HCT116 (cell line): ENCODE data around the gene IGFL4. TPM values are rescaled to one million over a fixed set of nuclear protein-coding genes. Genes with fewer than 3 reads are reported as not detected.

Source experiments
- ATAC-seq: fragments of 200-7000 bp; cut with Tn5 transposase; 2 replicates; pipeline ENCODE4 v1.9.1; 2020; ENCODE audit warnings: mild to moderate bottlenecking, moderate library complexity
- BruUV-seq: library from RNA; stranded (reverse); fragments of 400-500 nt; replicated peaks from 2 replicates; lab custom pipeline; 2021; lab: Mats Ljungman, UMichigan
- CTCF ChIA-PET: fragments of 300-600 bp; sonication (Branson Sonifier 250); formaldehyde crosslinking; loops from one replicate; lab custom pipeline; 2021; ENCODE audit warnings: antibody characterized with exemption; lab: Charles Lee
- POLR2A ChIA-PET: fragments of 300-600, 350-600 bp; sonication (Branson Sonifier 250); formaldehyde crosslinking; loops from one replicate; lab custom pipeline; 2021; ENCODE audit warnings: antibody characterized with exemption; lab: Charles Lee
- RAD21 ChIA-PET, 2 experiments: fragments of 300-600 bp; sonication (Branson Sonifier 250); formaldehyde crosslinking; loops; one replicate each; lab custom pipeline; 2023; ENCODE audit warnings: low total read pairs in 2 of 2; ENCODE audit not compliant: uncharacterized antibody in 2 of 2, unreplicated experiment in 2 of 2, low non-redundant PET in 1 of 2; lab: Charles Lee
- DNase-seq: peaks from one replicate; pipeline ENCODE4 v3.0.0-alpha.2; 2010; ENCODE audit warnings: low read depth, low spot score
- H2AFZ ChIP-seq: fragments of 200-600 bp; shearing (Covaris generic), sonication (generic); 2 replicates; pipeline ENCODE4 v1.6.1; 2017; ENCODE audit warnings: low read depth, mixed run types, mixed read lengths, antibody characterized with exemption, low read length; ENCODE audit not compliant: poor library complexity, severe bottlenecking
- H3K27ac ChIP-seq: 2 replicates; pipeline ENCODE4 v1.5.1; 2012; ENCODE audit warnings: low read depth, low read length
- H3K27me3 ChIP-seq: fragments of 200-600 bp; sonication (generic); 2 replicates; pipeline ENCODE4 v1.6.1; 2016; ENCODE audit warnings: mixed run types, low read length, mixed read lengths; ENCODE audit not compliant: insufficient read depth
- H3K36me3 ChIP-seq, 2 experiments: fragments of 200-500 bp in 1 of 2; fragments of 200-600 bp in 1 of 2; sonication (Bioruptor generic) in 1 of 2; sonication (generic) in 1 of 2; 2 replicates each; pipeline versions ENCODE4 v1.5.1 to v1.6.1; 2014 to 2016; ENCODE audit warnings: low read length in 2 of 2, inconsistent platforms in 1 of 2, mixed read lengths in 1 of 2, mixed run types in 1 of 2; ENCODE audit not compliant: insufficient read depth in 2 of 2, control insufficient read depth in 1 of 2
- H3K4me1 ChIP-seq, 2 experiments: fragments of 200-600 bp in 1 of 2; sonication (generic) in 1 of 2; 2 replicates each; pipeline versions ENCODE4 v1.5.1 to v1.6.1; 2012 to 2017; ENCODE audit warnings: low read length in 2 of 2, inconsistent platforms in 1 of 2, mild to moderate bottlenecking in 1 of 2, mixed read lengths in 1 of 2, mixed run types in 1 of 2, moderate library complexity in 1 of 2; ENCODE audit not compliant: insufficient read depth in 2 of 2, control insufficient read depth in 1 of 2
- H3K4me2 ChIP-seq: fragments of 200-600 bp; sonication (generic); 2 replicates; pipeline ENCODE4 v1.6.1; 2017; ENCODE audit warnings: mixed run types, low read length, mixed read lengths
- H3K4me3 ChIP-seq, 2 experiments: fragments of 200-600 bp in 1 of 2; sonication (generic) in 1 of 2; replicated peaks in 1 of 2; 2 replicates each; pipeline ENCODE4 v1.5.1; 2011 to 2016; ENCODE audit warnings: low read length in 2 of 2, control low read depth in 1 of 2, low read depth in 1 of 2, mild to moderate bottlenecking in 1 of 2, mixed read lengths in 1 of 2, mixed run types in 1 of 2
- H3K79me2 ChIP-seq: fragments of 200-600 bp; sonication (generic); 2 replicates; pipeline ENCODE4 v1.6.1; 2017; ENCODE audit warnings: mild to moderate bottlenecking, mixed run types, low read length, moderate library complexity, mixed read lengths; ENCODE audit not compliant: insufficient read depth
- H3K9ac ChIP-seq: fragments of 200-600 bp; sonication (generic); 2 replicates; pipeline ENCODE4 v1.6.1; 2016; ENCODE audit warnings: low read length, mixed read lengths
- H3K9me2 ChIP-seq: fragments of 200-600 bp; sonication (generic), shearing (Covaris generic); 2 replicates; pipeline ENCODE4 v1.6.1; 2017; ENCODE audit warnings: mixed run types, mild to moderate bottlenecking, moderate library complexity; ENCODE audit not compliant: insufficient read depth
- H3K9me3 ChIP-seq, 2 experiments: fragments of 200-500 bp in 1 of 2; fragments of 200-600 bp in 1 of 2; sonication (Bioruptor generic) in 1 of 2; sonication (generic) in 1 of 2; 2 replicates each; pipeline ENCODE4 v1.6.1; 2014 to 2017; ENCODE audit warnings: low read length in 2 of 2, mixed read lengths in 2 of 2, inconsistent platforms in 1 of 2, low read depth in 1 of 2, mild to moderate bottlenecking in 1 of 2, mixed run types in 1 of 2, moderate library complexity in 1 of 2; ENCODE audit not compliant: control insufficient read depth in 1 of 2, insufficient read depth in 1 of 2
- H4K20me1 ChIP-seq: fragments of 200-600 bp; sonication (generic), shearing (Covaris generic); 2 replicates; pipeline ENCODE4 v1.6.1; 2017; ENCODE audit warnings: mixed run types, mild to moderate bottlenecking, moderate library complexity; ENCODE audit not compliant: insufficient read depth
- CBX3 ChIP-seq: IDR thresholded peaks from 2 replicates; pipeline ENCODE4 v1.6.1; 2012; ENCODE audit warnings: low read depth
- CEBPB ChIP-seq: IDR thresholded peaks from 2 replicates; pipeline ENCODE4 v1.6.1; 2012; ENCODE audit warnings: low read depth
- CTCF ChIP-seq, 3 experiments: fragments of 200-600 bp in 1 of 3; sonication (generic) in 1 of 3; IDR thresholded peaks in 2 of 3; conservative IDR thresholded peaks in 1 of 3; 2 replicates each; pipeline ENCODE4 v1.5.1; 2012 to 2017; ENCODE audit warnings: low read depth in 2 of 3, low read length in 2 of 3, antibody characterized with exemption in 1 of 3, borderline replicate concordance in 1 of 3, control low read depth in 1 of 3, mild to moderate bottlenecking in 1 of 3, mixed read lengths in 1 of 3, mixed run types in 1 of 3, moderate library complexity in 1 of 3; ENCODE audit not compliant: insufficient read depth in 1 of 3
- EGR1 ChIP-seq: IDR thresholded peaks from 2 replicates; pipeline ENCODE4 v1.6.1; 2012; ENCODE audit warnings: low read depth
- ELF1 ChIP-seq: IDR thresholded peaks from 2 replicates; pipeline ENCODE4 v1.6.1; 2012; ENCODE audit warnings: low read depth, borderline replicate concordance
- EZH2 ChIP-seq: fragments of 200-600 bp; sonication (generic); IDR thresholded peaks from 2 replicates; pipeline ENCODE4 v1.6.1; 2017; ENCODE audit warnings: antibody characterized with exemption, mixed run types
- EZH2phosphoT487 ChIP-seq: fragments of 200-600 bp; IDR thresholded peaks from 2 replicates; pipeline ENCODE4 v1.6.1; 2018; ENCODE audit warnings: antibody characterized with exemption, borderline replicate concordance
- FOSL1 ChIP-seq: IDR thresholded peaks from 2 replicates; pipeline ENCODE4 v1.6.1; 2012; ENCODE audit warnings: low read depth
- JUND ChIP-seq: IDR thresholded peaks from 2 replicates; pipeline ENCODE4 v1.6.1; 2012
- MAX ChIP-seq: IDR thresholded peaks from 2 replicates; pipeline ENCODE4 v1.6.1; 2012
- POLR2A ChIP-seq: IDR thresholded peaks from 2 replicates; pipeline ENCODE4 v1.7.0; 2011; ENCODE audit warnings: borderline replicate concordance; ENCODE audit not compliant: insufficient read depth, insufficient read length; ENCODE audit errors: extremely low read depth
- POLR2AphosphoS5 ChIP-seq: IDR thresholded peaks from 2 replicates; pipeline ENCODE4 v1.6.1; 2011; ENCODE audit warnings: mild to moderate bottlenecking, low read depth, low read length, moderate library complexity
- SIN3A ChIP-seq: IDR thresholded peaks from 2 replicates; pipeline ENCODE4 v1.6.1; 2012; ENCODE audit warnings: low read depth
- SP1 ChIP-seq: IDR thresholded peaks from 2 replicates; pipeline ENCODE4 v1.6.1; 2012; ENCODE audit warnings: low read depth
- SRF ChIP-seq: IDR thresholded peaks from 2 replicates; pipeline ENCODE4 v1.6.1; 2012; ENCODE audit warnings: low read depth
- YY1 ChIP-seq: IDR thresholded peaks from 2 replicates; pipeline ENCODE4 v1.6.1; 2011; ENCODE audit warnings: low read length, low read depth, moderate library complexity, mild to moderate bottlenecking; ENCODE audit not compliant: insufficient replicate concordance; ENCODE audit errors: extremely low read depth
- ZBTB33 ChIP-seq: IDR thresholded peaks from 2 replicates; pipeline ENCODE4 v1.6.1; 2011; ENCODE audit warnings: mild to moderate bottlenecking, low read length, moderate library complexity; ENCODE audit not compliant: insufficient replicate concordance; ENCODE audit errors: extremely low read depth
- ZFX ChIP-seq: fragments of 450-650 bp; IDR thresholded peaks from 2 replicates; pipeline ENCODE4 v1.6.1; 2017
- ZNF274 ChIP-seq: fragments of 200-500 bp; sonication (Bioruptor generic); IDR thresholded peaks from 2 replicates; pipeline ENCODE4 v1.6.1; 2014; ENCODE audit warnings: mild to moderate bottlenecking, low read depth, low read length, inconsistent platforms
- intact Hi-C: fragments of 100-400 bp; cut with micrococcal nuclease; formaldehyde crosslinking; loops from 2 replicates; pipeline ENCODE4 v1.10.0; 2022
- total RNA-seq: library from RNA; stranded (reverse); gene quantifications from one replicate; pipeline ENCODE4 v1.2.1, GENCODE V29; 2021; ENCODE audit not compliant: unreplicated experiment
- TF ChIP-seq, protein P1 (sequence below): IDR thresholded peaks from 2 replicates; pipeline ENCODE4 v1.6.1; 2012

Gene IGFL4
- total RNA-seq, 1 experiment from 2014 or later, result not detected

- TF ChIP-seq MAX, result no peak
Observed at GRCh38 chr19:46077815-46078167, 37.0 kb upstream of the IGFL4 start (continued).

DNA sequence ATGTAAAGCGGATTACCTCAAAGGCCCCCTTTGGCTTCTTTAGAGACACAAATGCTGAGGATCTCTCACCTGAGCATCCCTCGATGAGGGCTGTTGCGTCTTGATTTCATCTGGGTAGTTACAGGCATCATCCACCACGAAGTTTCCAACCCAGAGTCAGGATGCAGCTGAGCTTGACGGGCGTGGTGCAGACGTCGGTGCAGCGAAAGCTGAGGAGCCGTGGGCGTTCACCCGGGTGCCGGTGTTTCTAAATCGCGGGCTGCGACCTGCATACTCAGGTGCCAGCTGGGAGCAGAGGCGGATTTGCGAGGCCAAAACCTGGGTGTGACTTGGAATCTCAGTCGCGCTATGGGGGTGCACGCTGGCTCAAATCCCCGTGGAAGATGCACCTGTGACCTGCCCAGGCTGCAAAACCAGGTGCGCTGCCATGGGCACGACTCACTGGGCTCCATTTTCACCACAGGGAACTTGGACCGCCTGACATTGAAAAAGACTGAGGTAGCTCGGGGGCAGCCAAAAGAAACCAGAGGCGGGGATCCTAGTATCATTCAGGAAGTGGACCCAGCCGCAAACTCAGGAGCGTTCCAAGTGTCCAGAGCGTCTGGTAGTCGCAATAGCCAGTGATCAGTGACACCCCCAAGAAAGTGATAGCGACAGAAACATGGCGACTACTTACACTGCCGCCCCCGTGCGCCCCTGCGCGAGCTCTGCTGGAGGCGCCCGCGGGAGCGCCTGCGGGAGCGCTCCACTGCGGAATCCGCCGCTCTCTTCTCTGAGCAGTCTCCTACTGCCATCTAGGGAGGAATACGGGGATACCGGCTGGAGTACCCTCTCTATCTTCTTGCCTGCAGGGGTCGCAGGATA lies 36.4 kb upstream of the IGFL4 start:
- no peak overlapping the region for H3K9ac ChIP-seq
- H3K27me3 ChIP-seq, result peaks cover 71% of the 10 kb centered on the region
- peak overlapping the region; percentile 83 for H3K4me2 ChIP-seq
- intact Hi-C loops, result loop anchor here (1.0 kb wide), 2 partner anchors 48 to 260 kb away; no protein-coding TSS in a partner anchor
- peak overlapping the region; percentile 39 to 54 for H3K4me3 ChIP-seq
- CTCF ChIA-PET, result interaction anchor here (0.6 to 7.7 kb wide), 26 partner anchors 9 to 431 kb away, joined by 3 to 305 read pairs (median 5); partner anchors contain the start of genes FOXA3, IRF2BP1, NANOS2 and PGLYRP1
- ATAC-seq (peak; percentile 96), DNase-seq (peak; percentile 82)
- H3K4me1 ChIP-seq, result peaks cover 8 to 17% of the 10 kb centered on the region in 2 experiments; a peak in 2 of 4 replicates
- BruUV-seq, result no TSS peak
- H2AFZ ChIP-seq, result peak overlapping the region; percentile 19
- H3K36me3 ChIP-seq, result no peaks in the 10 kb centered on the region
- RAD21 ChIA-PET, result interaction anchor here (0.6 to 2.0 kb wide), 8 partner anchors 48 to 188 kb away, joined by 3 to 14 read pairs (median 6); no protein-coding TSS in a partner anchor
- H4K20me1 ChIP-seq, result no peaks in the 10 kb centered on the region
- no peak overlapping the region for H3K27ac ChIP-seq
- no peaks in the 10 kb centered on the region for H3K9me3 ChIP-seq
- no peaks in the 10 kb centered on the region for H3K79me2 ChIP-seq
- no peaks in the 10 kb centered on the region for H3K9me2 ChIP-seq
- POLR2A ChIA-PET, result no interaction called here
- TF ChIP-seq POLR2A, result no peak
- TF ChIP-seq FOSL1, result no peak
- TF ChIP-seq ZFX, result no peak
- TF ChIP-seq ZBTB33, result no peak
- no peak for TF ChIP-seq SIN3A
- TF ChIP-seq ZNF274, result no peak
- no peak for TF ChIP-seq ELF1
- TF ChIP-seq EGR1, result peak; percentile 48; the same call in 1 of the 2 replicates
- TF ChIP-seq POLR2AphosphoS5, result 0 out of 2 replicates have a peak, but pooled peaks have one; percentile 15
- TF ChIP-seq, protein P1, sequence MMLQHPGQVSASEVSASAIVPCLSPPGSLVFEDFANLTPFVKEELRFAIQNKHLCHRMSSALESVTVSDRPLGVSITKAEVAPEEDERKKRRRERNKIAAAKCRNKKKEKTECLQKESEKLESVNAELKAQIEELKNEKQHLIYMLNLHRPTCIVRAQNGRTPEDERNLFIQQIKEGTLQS, result no peak
- TF ChIP-seq SRF, result no peak
- no peak for TF ChIP-seq CEBPB
- no peak for TF ChIP-seq EZH2phosphoT487
- no peak for TF ChIP-seq SP1
- TF ChIP-seq JUND, result no peak
- 0 out of 2 replicates have a peak, but pooled peaks have one; percentile 41 for TF ChIP-seq EZH2
- TF ChIP-seq MAX, result no peak
- TF ChIP-seq YY1, result peak; percentile 76
- 0 out of 2 replicates have a peak, but pooled peaks have one; percentile 29 for TF ChIP-seq CBX3
- peak; percentile 100 for TF ChIP-seq CTCF (IDR thresholded peaks at IDR 0.05 in 2 of 3, conservative IDR thresholded peaks at IDR 0.05 in 1 of 3; ENCODE audit: borderline replicate concordance in 1 of 3, insufficient read depth in 1 of 3, low read depth in 2 of 3, low read length in 2 of 3)
